Amniotic stem cell (primary cell): ENCODE data around the gene RWDD2A.

Experiments
- DNase-seq: peaks from one replicate; lab custom pipeline; 2025; lab: John Stamatoyannopoulos, UW

Gene RWDD2A

GRCh38 chr6:83199173-83199862 is 6.2 kb downstream of the RWDD2A start:
- DNase-seq: no peak

- peak; percentile 63 for DNase-seq
Measured at GRCh38 chr6:83199863-83200225, 6.7 kb downstream of the RWDD2A start.

GRCh38 chr6:83202031-83202430 is 8.9 kb downstream of the RWDD2A start:
- DNase-seq: no peak

GRCh38 chr6:83215131-83216047 is 22.2 kb downstream of the RWDD2A start:
- DNase-seq: peak; percentile 47

GRCh38 chr6:83216806-83217205 is 23.6 kb downstream of the RWDD2A start:
- no peak for DNase-seq

GRCh38 chr6:83218646-83219045 is 25.5 kb downstream of the RWDD2A start:
- no peak for DNase-seq

GRCh38 chr6:83220121-83220520 is 27.0 kb downstream of the RWDD2A start:
- DNase-seq: no peak

GRCh38 chr6:83221276-83221675 is 28.1 kb downstream of the RWDD2A start:
- DNase-seq: no peak

- DNase-seq: no peak
Measured at GRCh38 chr6:83221889-83222479, 28.8 kb downstream of the RWDD2A start.

GRCh38 chr6:83226517-83226916 is 33.4 kb downstream of the RWDD2A start:
- no peak for DNase-seq

GRCh38 chr6:83231146-83231545 is 38.0 kb downstream of the RWDD2A start:
- DNase-seq: peak; percentile 64

GRCh38 chr6:83247471-83247870 is 54.3 kb downstream of the RWDD2A start:
- DNase-seq: no peak
